SU-DHL-6 (cell line): ENCODE measurements around the gene PARD6G.

Experiments used
- H2AFZ ChIP-seq: fragments of 200-600 bp; sonication (generic); 2 replicates; pipeline ENCODE4 v1.6.1; 2014; ENCODE audit warnings: low read depth, mild to moderate bottlenecking, moderate library complexity, mixed read lengths, antibody characterized with exemption, low read length; ENCODE audit not compliant: severe bottlenecking
- H3F3A ChIP-seq: fragments of 200-600 bp; shearing (Covaris generic); 2 replicates; pipeline ENCODE4 v1.6.0; 2016; ENCODE audit warnings: antibody characterized with exemption, mild to moderate bottlenecking; ENCODE audit not compliant: insufficient read depth
- H3K27ac ChIP-seq: fragments of 200-600 bp; sonication (generic); 2 replicates; pipeline ENCODE4 v1.5.1; 2016; ENCODE audit warnings: low read depth, mild to moderate bottlenecking, low read length, moderate library complexity, mixed read lengths
- H3K27me3 ChIP-seq: fragments of 200-600 bp; sonication (generic), shearing (Covaris generic); 2 replicates; pipeline ENCODE4 v1.6.0; 2014; ENCODE audit warnings: mild to moderate bottlenecking, low read length
- H3K36me3 ChIP-seq: fragments of 200-600 bp; sonication (generic); 2 replicates; pipeline ENCODE4 v1.6.1; 2014; ENCODE audit warnings: mild to moderate bottlenecking, low read length, mixed read lengths
- H3K4me2 ChIP-seq: fragments of 300-600, 200-600 bp; shearing (Covaris generic), sonication (generic); 2 replicates; pipeline ENCODE4 v1.6.0; 2014; ENCODE audit warnings: low read length, low read depth, mild to moderate bottlenecking; ENCODE audit not compliant: poor library complexity, severe bottlenecking
- H3K4me3 ChIP-seq: fragments of 200-600 bp; sonication (generic); 2 replicates; pipeline ENCODE4 v1.5.1; 2014; ENCODE audit warnings: antibody characterized with exemption, low read length, mild to moderate bottlenecking, mixed read lengths; ENCODE audit not compliant: insufficient read depth, poor library complexity, severe bottlenecking
- H3K79me2 ChIP-seq: fragments of 200-600 bp; sonication (generic); 2 replicates; pipeline ENCODE4 v1.6.1; 2014; ENCODE audit warnings: mild to moderate bottlenecking, low read length, moderate library complexity; ENCODE audit not compliant: insufficient read depth
- H3K9ac ChIP-seq: fragments of 200-600 bp; sonication (generic); 2 replicates; pipeline ENCODE4 v1.7.0; 2014; ENCODE audit warnings: mild to moderate bottlenecking, low read length
- H3K9me2 ChIP-seq: fragments of 200-600 bp; sonication (generic); replicated peaks from 2 replicates; pipeline ENCODE4 v1.6.1; 2014; ENCODE audit warnings: low read length; ENCODE audit not compliant: insufficient read depth
- H3K9me3 ChIP-seq: fragments of 200-600 bp; sonication (generic); 2 replicates; pipeline ENCODE4 v1.6.1; 2014; ENCODE audit warnings: low read length, mixed read lengths; ENCODE audit not compliant: insufficient read depth
- H4K20me1 ChIP-seq: fragments of 200-600 bp; sonication (generic); 2 replicates; pipeline ENCODE4 v1.6.1; 2014; ENCODE audit warnings: low read depth, mild to moderate bottlenecking, antibody characterized with exemption, low read length, moderate library complexity, mixed read lengths
- CTCF ChIP-seq: fragments of 200-600 bp; sonication (generic); IDR thresholded peaks from one replicate; pipeline ENCODE4 v1.5.1; 2017; ENCODE audit warnings: antibody characterized with exemption, mild to moderate bottlenecking, low read length, moderate library complexity; ENCODE audit not compliant: insufficient read depth, poor library complexity, severe bottlenecking
- EZH2phosphoT487 ChIP-seq: fragments of 200-600 bp; sonication (generic), shearing (Covaris generic); conservative IDR thresholded peaks from 2 replicates; pipeline ENCODE4 v1.6.1; 2018; ENCODE audit warnings: mild to moderate bottlenecking, antibody characterized with exemption, low read length, moderate library complexity, mixed read lengths

Gene PARD6G

GRCh38 chr18:80184243-80184772 is 63.0 kb downstream of the PARD6G start:
- Histone ChIP-seq H4K20me1 (no peaks in the 10 kb centered on the region), H3K9ac (no peak overlapping the region), H3K79me2 (no peaks in the 10 kb centered on the region), H3K36me3 (no peaks in the 10 kb centered on the region), H3K27me3 (no peaks in the 10 kb centered on the region), H3K4me3 (no peak overlapping the region), H3F3A (no peaks in the 10 kb centered on the region), H2AFZ (no peak overlapping the region), H3K4me2 (no peak overlapping the region), H3K9me2 (no peaks in the 10 kb centered on the region), H3K27ac (no peak overlapping the region), H3K9me3 (no peaks in the 10 kb centered on the region)
- no peak for TF ChIP-seq EZH2phosphoT487
- no peak for TF ChIP-seq CTCF

- Histone ChIP-seq H2AFZ (no peak overlapping the region), H3K9ac (no peak overlapping the region), H3K36me3 (no peaks in the 10 kb centered on the region), H4K20me1 (no peaks in the 10 kb centered on the region), H3K27ac (no peak overlapping the region), H3K79me2 (no peaks in the 10 kb centered on the region), H3K4me3 (no peak overlapping the region), H3F3A (no peaks in the 10 kb centered on the region), H3K9me3 (no peaks in the 10 kb centered on the region), H3K4me2 (no peak overlapping the region), H3K27me3 (no peaks in the 10 kb centered on the region), H3K9me2 (no peaks in the 10 kb centered on the region)
- no peak for TF ChIP-seq CTCF
- TF ChIP-seq EZH2phosphoT487, result no peak
Measured at GRCh38 chr18:80183273-80184050, 63.9 kb downstream of the PARD6G start.

- TF ChIP-seq EZH2phosphoT487 (no peak), CTCF (no peak)
- H2AFZ ChIP-seq, result no peak overlapping the region
- no peak overlapping the region for H3K4me3 ChIP-seq
- H3K9me2 ChIP-seq, result no peaks in the 10 kb centered on the region
- no peaks in the 10 kb centered on the region for H4K20me1 ChIP-seq
- no peaks in the 10 kb centered on the region for H3F3A ChIP-seq
- H3K9ac ChIP-seq, result no peak overlapping the region
- H3K36me3 ChIP-seq, result no peaks in the 10 kb centered on the region
- H3K4me2 ChIP-seq, result no peak overlapping the region
- no peaks in the 10 kb centered on the region for H3K9me3 ChIP-seq
- H3K79me2 ChIP-seq, result no peaks in the 10 kb centered on the region
- H3K27ac ChIP-seq, result no peak overlapping the region
- no peaks in the 10 kb centered on the region for H3K27me3 ChIP-seq
Measured at GRCh38 chr18:80182855-80183254, 64.5 kb downstream of the PARD6G start.
